BE2C (cell line): ENCODE data around the gene LAMC2.

Experiments used
- DNase-seq: peaks from one replicate; pipeline ENCODE4 v3.0.0-alpha.2; 2020
- H3K27me3 ChIP-seq: fragments of 250-450 bp; sonication (Bioruptor Pico); 2 replicates; pipeline ENCODE4 v1.5.1; 2020; ENCODE audit warnings: mild to moderate bottlenecking
- H3K36me3 ChIP-seq: fragments of 250-450 bp; sonication (Bioruptor Pico); 2 replicates; pipeline ENCODE4 v1.5.1; 2020; ENCODE audit warnings: mild to moderate bottlenecking
- H3K4me1 ChIP-seq: fragments of 250-450 bp; sonication (Bioruptor Pico); 2 replicates; pipeline ENCODE4 v1.5.1; 2020
- H3K4me3 ChIP-seq: 2 replicates; pipeline ENCODE4 v1.5.1; 2011; ENCODE audit warnings: low read depth, low read length
- H3K9me3 ChIP-seq: fragments of 250-450 bp; sonication (Bioruptor Pico); 2 replicates; pipeline ENCODE4 v1.5.1; 2020
- CTCF ChIP-seq: IDR thresholded peaks from 2 replicates; pipeline ENCODE4 v1.5.1; 2012; ENCODE audit warnings: mild to moderate bottlenecking, low read depth, low read length

LAMC2 gene

GRCh38 chr1:183279835-183280234, 93.8 kb downstream of the LAMC2 start:
- H3K36me3 ChIP-seq: no peaks in the 10 kb centered on the region; the same call in none of the 2 replicates
- no peaks in the 10 kb centered on the region for H3K27me3 ChIP-seq
- H3K4me1 ChIP-seq: peaks cover 30% of the 10 kb centered on the region
- no peak overlapping the region for H3K4me3 ChIP-seq
- TF ChIP-seq CTCF: no peak
- no peaks in the 10 kb centered on the region for H3K9me3 ChIP-seq
- no peak for DNase-seq

GRCh38 chr1:183281039-183281438, 95.0 kb downstream of the LAMC2 start:
- no peaks in the 10 kb centered on the region for H3K27me3 ChIP-seq
- H3K9me3 ChIP-seq: no peaks in the 10 kb centered on the region
- no peaks in the 10 kb centered on the region; the same call in none of the 2 replicates for H3K36me3 ChIP-seq
- H3K4me3 ChIP-seq: no peak overlapping the region
- TF ChIP-seq CTCF: no peak
- H3K4me1 ChIP-seq: peaks cover 28% of the 10 kb centered on the region
- no peak for DNase-seq

GRCh38 chr1:183281553-183282091, 95.6 kb downstream of the LAMC2 start:
- peak; percentile 98 for TF ChIP-seq CTCF

GRCh38 chr1:183282101-183282855, 96.2 kb downstream of the LAMC2 start:
- H3K36me3 ChIP-seq: no peaks in the 10 kb centered on the region; the same call in none of the 2 replicates
- no peak for TF ChIP-seq CTCF
- H3K4me1 ChIP-seq: peaks cover 24% of the 10 kb centered on the region
- H3K9me3 ChIP-seq: no peaks in the 10 kb centered on the region
- H3K27me3 ChIP-seq: no peaks in the 10 kb centered on the region
- no peak for DNase-seq
- H3K4me3 ChIP-seq: no peak overlapping the region

More at GRCh38 chr1:183281553-183282091, 95.6 kb downstream of the LAMC2 start:
- Histone ChIP-seq H3K9me3 (no peaks in the 10 kb centered on the region), H3K36me3 (no peaks in the 10 kb centered on the region; the same call in none of the 2 replicates), H3K4me1 (peaks cover 24% of the 10 kb centered on the region), H3K4me3 (no peak overlapping the region), H3K27me3 (no peaks in the 10 kb centered on the region)
- DNase-seq: peak; percentile 88

GRCh38 chr1:183283286-183283685, 97.2 kb downstream of the LAMC2 start:
- no peaks in the 10 kb centered on the region for H3K9me3 ChIP-seq
- no peaks in the 10 kb centered on the region; the same call in 1 of the 2 replicates for H3K36me3 ChIP-seq
- DNase-seq: no peak
- TF ChIP-seq CTCF: no peak
- peaks cover 25% of the 10 kb centered on the region for H3K4me1 ChIP-seq
- H3K4me3 ChIP-seq: no peak overlapping the region
- no peaks in the 10 kb centered on the region for H3K27me3 ChIP-seq

GRCh38 chr1:183284086-183284485, 98.0 kb downstream of the LAMC2 start:
- DNase-seq: no peak
- Histone ChIP-seq H3K9me3 (no peaks in the 10 kb centered on the region; the same call in 1 of the 2 replicates), H3K36me3 (peaks cover 5% of the 10 kb centered on the region), H3K4me1 (peaks cover 17% of the 10 kb centered on the region), H3K4me3 (no peak overlapping the region), H3K27me3 (no peaks in the 10 kb centered on the region)
- no peak for TF ChIP-seq CTCF
